ENCODE data around the gene AJAP1. TPM values are rescaled to one million over a fixed set of nuclear protein-coding genes. Genes with fewer than 3 reads are reported as not detected.

AJAP1 gene
- total and polyA plus RNA-seq, 2 donors (not counting 1 experiment from before 2014, with no cell fraction given), result not detected

DNA sequence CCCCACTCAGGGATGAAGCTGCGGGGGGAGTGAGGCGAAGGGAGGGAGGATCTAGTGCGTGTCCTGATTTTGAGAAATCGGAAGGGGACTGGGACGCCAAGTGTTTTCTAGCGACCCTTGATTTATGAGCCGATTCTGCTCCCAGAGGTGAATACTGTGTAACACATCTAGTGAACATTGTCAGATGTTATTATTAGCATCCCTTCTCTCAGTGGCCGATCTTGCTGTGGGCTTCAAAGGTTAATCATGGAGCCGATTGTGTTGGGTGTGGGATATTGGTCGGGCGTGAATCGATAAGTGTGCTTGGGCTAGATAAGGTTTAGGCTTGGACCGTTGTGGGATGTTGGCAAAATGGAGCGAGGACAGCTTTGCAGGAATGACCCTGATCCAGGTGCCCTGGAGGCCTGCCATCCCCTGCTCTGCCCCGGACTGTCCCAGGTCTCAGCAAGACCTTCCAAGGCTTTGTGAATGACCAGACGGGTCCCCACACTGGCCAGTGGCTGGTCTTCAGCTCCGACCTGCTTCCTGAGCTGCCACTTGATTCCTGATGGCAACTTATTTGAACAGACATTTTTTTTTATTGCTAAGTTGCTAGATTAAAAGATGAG is 2.2 kb downstream of the AJAP1 start:
- no peak for DNase-seq
- Histone ChIP-seq H3K27me3 (replicated peaks in 1 of 4; ENCODE audit: control extremely low read depth in 1 of 4, control insufficient read depth in 3 of 4, insufficient read depth in 4 of 4, low read length in 3 of 4) (peaks cover 0 to 50% (median 18%) of the 10 kb centered on the region in 4 experiments), H3K9me3 (ENCODE audit: control extremely low read depth in 1 of 3, control insufficient read depth in 2 of 3, insufficient read depth in 1 of 3, low read length in 2 of 3) (peaks cover 0 to 11% (median 0%) of the 10 kb centered on the region in 3 donors), H2AFZ (ENCODE audit: insufficient read depth, low read depth, low read length, poor library complexity, severe bottlenecking) (no peak overlapping the region), H3K27ac (ENCODE audit: low read length in 2 of 2) (no peak overlapping the region), H3K4me2 (replicated peaks; ENCODE audit: low read depth, low read length, poor library complexity, severe bottlenecking) (no peak overlapping the region), H3K36me3 (replicated peaks in 1 of 2; ENCODE audit: control extremely low read depth in 1 of 2, control insufficient read depth in 1 of 2, extremely low read depth in 1 of 2, insufficient read depth in 2 of 2, low read length in 1 of 2) (no peaks in the 10 kb centered on the region), H3K79me2 (ENCODE audit: control insufficient read depth, insufficient read depth, low read length) (no peaks in the 10 kb centered on the region), H3K4me3 (ENCODE audit: control extremely low read depth in 1 of 5, extremely low read depth in 1 of 5, insufficient read depth in 1 of 5, low read depth in 2 of 5, low read length in 4 of 5) (no peak overlapping the region), H4K20me1 (ENCODE audit: control insufficient read depth, insufficient read depth, low read length, poor library complexity, severe bottlenecking) (no peaks in the 10 kb centered on the region), H3K4me1 (ENCODE audit: control insufficient read depth in 2 of 2, insufficient read depth in 2 of 2, low read length in 2 of 2) (peaks cover 7 to 8% of the 10 kb centered on the region in 2 donors), H3K9ac (ENCODE audit: low read length) (no peak overlapping the region)
- TF ChIP-seq, protein P1, sequence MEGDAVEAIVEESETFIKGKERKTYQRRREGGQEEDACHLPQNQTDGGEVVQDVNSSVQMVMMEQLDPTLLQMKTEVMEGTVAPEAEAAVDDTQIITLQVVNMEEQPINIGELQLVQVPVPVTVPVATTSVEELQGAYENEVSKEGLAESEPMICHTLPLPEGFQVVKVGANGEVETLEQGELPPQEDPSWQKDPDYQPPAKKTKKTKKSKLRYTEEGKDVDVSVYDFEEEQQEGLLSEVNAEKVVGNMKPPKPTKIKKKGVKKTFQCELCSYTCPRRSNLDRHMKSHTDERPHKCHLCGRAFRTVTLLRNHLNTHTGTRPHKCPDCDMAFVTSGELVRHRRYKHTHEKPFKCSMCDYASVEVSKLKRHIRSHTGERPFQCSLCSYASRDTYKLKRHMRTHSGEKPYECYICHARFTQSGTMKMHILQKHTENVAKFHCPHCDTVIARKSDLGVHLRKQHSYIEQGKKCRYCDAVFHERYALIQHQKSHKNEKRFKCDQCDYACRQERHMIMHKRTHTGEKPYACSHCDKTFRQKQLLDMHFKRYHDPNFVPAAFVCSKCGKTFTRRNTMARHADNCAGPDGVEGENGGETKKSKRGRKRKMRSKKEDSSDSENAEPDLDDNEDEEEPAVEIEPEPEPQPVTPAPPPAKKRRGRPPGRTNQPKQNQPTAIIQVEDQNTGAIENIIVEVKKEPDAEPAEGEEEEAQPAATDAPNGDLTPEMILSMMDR (IDR thresholded peaks at IDR 0.05), result no peak
- TF ChIP-seq EZH2 (IDR thresholded peaks at IDR 0.05; ENCODE audit: borderline replicate concordance, insufficient read depth, low read depth, low read length, poor library complexity, severe bottlenecking), result no peak
- Mint-ChIP-seq H3K4me1 (peaks cover 3% of the 10 kb centered on the region), H3K4me3 (no peak overlapping the region), H3K9me3 (ENCODE audit: insufficient read depth) (no peaks in the 10 kb centered on the region), H3K27ac (no peak overlapping the region), H3K27me3 (peaks cover 34% of the 10 kb centered on the region)
- no peak for ATAC-seq (ENCODE audit: low read depth)
- POLR2A ChIA-PET, result no interaction called here
- CTCF ChIA-PET, result interaction anchor here (1.1 kb wide), 1 partner anchor 171 kb away, joined by 3 read pairs; no protein-coding TSS in a partner anchor
- 19% methylated on average over 12 of the region's 17 CpGs for WGBS (ENCODE audit: insufficient coverage)
- intact Hi-C loops (cut with micrococcal nuclease), result loop anchor here (10.0 kb wide), 1 partner anchor 168 kb away; no protein-coding TSS in a partner anchor

DNA sequence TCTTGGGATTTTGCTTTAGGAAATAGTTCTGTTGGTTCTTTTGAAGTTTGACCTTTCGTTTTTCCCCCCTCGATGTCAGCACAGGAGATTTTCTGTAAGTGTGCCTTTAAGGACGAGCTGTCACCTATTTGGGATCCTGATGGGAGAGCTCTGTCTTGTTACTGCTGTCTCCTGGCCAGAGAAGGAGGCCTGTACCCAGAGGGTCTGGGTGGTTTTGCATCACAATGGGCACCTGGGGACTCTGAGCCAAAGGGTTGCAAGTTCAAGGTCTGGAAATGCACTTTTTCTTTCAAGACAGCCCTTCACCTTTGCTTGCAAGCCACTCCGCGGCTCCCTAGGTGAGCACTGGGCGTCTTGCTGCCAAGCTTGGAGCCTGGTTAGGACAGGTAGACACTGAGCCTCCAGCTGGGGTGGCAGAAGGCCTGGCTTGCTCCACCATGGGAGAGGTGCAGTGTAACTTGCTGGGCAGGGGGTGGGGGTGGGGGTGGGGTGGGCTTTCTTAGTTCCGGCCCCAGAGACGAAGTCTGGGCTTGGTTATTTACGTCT is 2.9 kb downstream of the AJAP1 start:
- Histone ChIP-seq H3K27ac (ENCODE audit: low read length in 2 of 2) (no peak overlapping the region), H2AFZ (ENCODE audit: insufficient read depth, low read depth, low read length, poor library complexity, severe bottlenecking) (no peak overlapping the region), H3K27me3 (replicated peaks in 1 of 4; ENCODE audit: control extremely low read depth in 1 of 4, control insufficient read depth in 3 of 4, insufficient read depth in 4 of 4, low read length in 3 of 4) (peaks cover 0 to 45% (median 18%) of the 10 kb centered on the region in 4 experiments), H3K4me3 (ENCODE audit: control extremely low read depth in 1 of 5, extremely low read depth in 1 of 5, insufficient read depth in 1 of 5, low read depth in 2 of 5, low read length in 4 of 5) (no peak overlapping the region), H4K20me1 (ENCODE audit: control insufficient read depth, insufficient read depth, low read length, poor library complexity, severe bottlenecking) (no peaks in the 10 kb centered on the region), H3K9me3 (ENCODE audit: control extremely low read depth in 1 of 3, control insufficient read depth in 2 of 3, insufficient read depth in 1 of 3, low read length in 2 of 3) (peaks cover 0 to 11% (median 0%) of the 10 kb centered on the region in 3 donors), H3K9ac (ENCODE audit: low read length) (no peak overlapping the region), H3K36me3 (replicated peaks in 1 of 2; ENCODE audit: control extremely low read depth in 1 of 2, control insufficient read depth in 1 of 2, extremely low read depth in 1 of 2, insufficient read depth in 2 of 2, low read length in 1 of 2) (no peaks in the 10 kb centered on the region), H3K79me2 (ENCODE audit: control insufficient read depth, insufficient read depth, low read length) (no peaks in the 10 kb centered on the region), H3K4me2 (replicated peaks; ENCODE audit: low read depth, low read length, poor library complexity, severe bottlenecking) (no peak overlapping the region), H3K4me1 (ENCODE audit: control insufficient read depth in 2 of 2, insufficient read depth in 2 of 2, low read length in 2 of 2) (peaks cover 7 to 8% of the 10 kb centered on the region in 2 donors)
- intact Hi-C loops (cut with micrococcal nuclease), result loop anchor here (10.0 kb wide), 1 partner anchor 167 kb away; no protein-coding TSS in a partner anchor
- Mint-ChIP-seq H3K27ac (no peak overlapping the region), H3K4me3 (no peak overlapping the region), H3K4me1 (peaks cover 3% of the 10 kb centered on the region), H3K9me3 (ENCODE audit: insufficient read depth) (no peaks in the 10 kb centered on the region), H3K27me3 (peaks cover 38% of the 10 kb centered on the region)
- no peak for DNase-seq
- CTCF ChIA-PET, result interaction anchor here (1.1 kb wide), 1 partner anchor 171 kb away, joined by 3 read pairs; no protein-coding TSS in a partner anchor
- no peak for ATAC-seq (ENCODE audit: low read depth)
- WGBS (ENCODE audit: insufficient coverage), result 15% methylated on average over 4 of the region's 9 CpGs
- no peak for TF ChIP-seq EZH2 (IDR thresholded peaks at IDR 0.05; ENCODE audit: borderline replicate concordance, insufficient read depth, low read depth, low read length, poor library complexity, severe bottlenecking)
- TF ChIP-seq, protein P1 (IDR thresholded peaks at IDR 0.05), result no peak
- POLR2A ChIA-PET, result no interaction called here

Measured in B cell (primary cell).